ENCODE data around the gene CCT6B.

The CCT6B gene

DNA sequence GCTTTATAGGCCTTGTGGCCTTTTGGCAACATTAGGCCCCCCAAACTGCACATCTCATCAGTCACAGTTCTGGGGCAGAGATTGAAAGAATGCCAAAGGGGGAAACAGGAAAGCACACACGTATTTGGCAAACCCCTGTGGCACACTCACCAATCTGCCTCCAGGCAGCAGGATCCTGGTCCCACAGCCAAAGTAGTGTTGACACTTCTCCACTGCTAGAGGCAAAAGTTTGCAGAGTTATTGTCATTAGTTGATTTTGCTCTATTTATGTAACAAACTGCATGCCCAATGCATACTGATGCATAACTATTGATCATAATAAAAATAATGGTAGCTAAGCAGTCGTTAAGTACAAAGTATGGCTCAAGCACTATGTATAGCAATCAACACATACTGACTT is 45.1 kb downstream of the CCT6B start:
- Histone ChIP-seq H3K36me3 (ENCODE audit: control insufficient read depth, insufficient read depth, low read length) (no peaks in the 10 kb centered on the region), H3K9me3 (ENCODE audit: control insufficient read depth, insufficient read depth, low read length) (no peaks in the 10 kb centered on the region), H3K4me3 (ENCODE audit: low read depth, low read length) (no peak overlapping the region), H3K4me1 (ENCODE audit: control insufficient read depth, insufficient read depth, low read length) (no peaks in the 10 kb centered on the region), H3K9ac (ENCODE audit: low read depth, low read length) (no peak overlapping the region), H3K27ac (ENCODE audit: low read depth, low read length) (no peak overlapping the region), H3K27me3 (ENCODE audit: control insufficient read depth, insufficient read depth, low read length) (no peaks in the 10 kb centered on the region)

DNA sequence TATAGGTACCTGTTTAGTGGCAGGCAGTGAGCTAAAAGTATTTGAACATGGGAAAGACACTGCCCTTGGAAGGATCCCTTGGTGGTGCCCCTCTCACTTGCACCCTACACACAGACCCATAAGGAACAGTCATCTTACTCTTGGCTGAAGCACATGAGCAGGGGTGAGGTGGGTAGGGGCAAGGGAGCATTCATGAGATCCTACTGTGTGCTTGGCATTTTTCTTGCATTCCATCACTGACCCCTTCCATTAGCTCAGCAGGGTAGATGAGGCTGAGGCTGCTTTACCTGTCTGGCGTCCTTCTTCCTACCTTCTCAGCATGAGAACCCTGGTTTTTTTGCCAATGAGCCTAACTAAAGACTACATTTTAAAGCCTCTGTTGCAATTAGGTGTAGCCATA is 48.3 kb downstream of the CCT6B start:
- Histone ChIP-seq H3K4me1 (ENCODE audit: control insufficient read depth, insufficient read depth, low read length) (no peaks in the 10 kb centered on the region), H3K27me3 (ENCODE audit: control insufficient read depth, insufficient read depth, low read length) (no peaks in the 10 kb centered on the region), H3K9ac (ENCODE audit: low read depth, low read length) (no peak overlapping the region), H3K27ac (ENCODE audit: low read depth, low read length) (peak overlapping the region; percentile 16), H3K4me3 (ENCODE audit: low read depth, low read length) (no peak overlapping the region), H3K36me3 (ENCODE audit: control insufficient read depth, insufficient read depth, low read length) (no peaks in the 10 kb centered on the region), H3K9me3 (ENCODE audit: control insufficient read depth, insufficient read depth, low read length) (no peaks in the 10 kb centered on the region)

DNA sequence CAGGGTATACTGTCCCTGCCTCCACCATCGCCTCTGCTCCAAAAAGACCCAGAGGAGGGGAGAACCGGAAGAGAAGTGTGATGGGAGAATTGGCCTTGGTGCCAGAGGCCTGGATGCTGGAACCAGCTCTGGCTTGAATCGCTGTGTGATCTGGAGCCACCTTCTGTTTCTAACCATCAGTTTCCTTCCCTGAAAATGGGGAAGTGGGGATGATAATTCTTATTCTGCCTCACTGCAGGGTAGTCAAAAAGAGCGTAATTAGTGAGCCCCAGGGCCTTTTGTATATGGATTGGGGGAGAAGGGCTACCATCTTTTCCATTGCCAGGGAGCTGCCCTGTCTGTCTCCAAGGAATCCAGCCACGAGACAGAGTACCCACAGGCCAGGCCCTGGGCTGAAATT is 52.2 kb downstream of the CCT6B start:
- Histone ChIP-seq H3K9ac (ENCODE audit: low read depth, low read length) (no peak overlapping the region), H3K36me3 (ENCODE audit: control insufficient read depth, insufficient read depth, low read length) (no peaks in the 10 kb centered on the region), H3K4me3 (ENCODE audit: low read depth, low read length) (no peak overlapping the region), H3K4me1 (ENCODE audit: control insufficient read depth, insufficient read depth, low read length) (no peaks in the 10 kb centered on the region), H3K9me3 (ENCODE audit: control insufficient read depth, insufficient read depth, low read length) (no peaks in the 10 kb centered on the region), H3K27me3 (ENCODE audit: control insufficient read depth, insufficient read depth, low read length) (no peaks in the 10 kb centered on the region), H3K27ac (ENCODE audit: low read depth, low read length) (no peak overlapping the region)

DNA sequence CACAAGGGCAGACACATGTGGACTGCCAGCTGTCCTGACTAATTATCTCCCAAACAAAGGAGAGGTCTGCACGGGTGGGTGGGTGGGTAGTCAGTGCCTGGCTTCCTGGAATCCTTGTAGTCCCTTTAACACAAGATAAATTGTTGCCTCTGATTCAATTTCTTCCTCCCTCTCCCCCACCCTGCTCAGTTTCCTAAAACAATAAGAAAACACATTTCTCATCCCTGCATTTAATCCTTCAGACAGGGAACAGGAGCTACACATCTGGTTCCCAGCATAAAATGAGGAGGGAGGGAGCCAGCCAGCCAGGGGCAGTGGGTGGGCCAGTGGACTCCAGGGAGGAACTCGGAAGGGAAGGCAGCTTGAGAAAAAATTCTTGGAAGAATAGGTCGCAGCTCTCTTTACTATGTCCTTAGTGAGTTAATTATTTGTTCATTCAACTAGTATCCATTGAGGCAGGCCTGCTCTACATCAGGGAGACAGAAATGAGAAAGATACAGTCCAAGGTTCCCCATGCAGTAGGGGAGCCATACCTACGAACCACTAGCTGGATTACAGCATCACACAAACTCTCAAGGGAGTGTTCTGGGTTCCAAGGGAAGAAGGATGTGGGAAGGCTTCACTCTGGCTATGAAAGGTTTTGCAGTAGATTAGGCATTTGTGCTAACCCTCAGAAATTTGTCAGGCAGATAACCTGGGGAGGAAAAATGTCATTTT is 58.3 kb downstream of the CCT6B start:
- H3K4me3 ChIP-seq (ENCODE audit: low read depth, low read length) = no peak overlapping the region
- H3K27ac ChIP-seq (ENCODE audit: low read depth, low read length) = no peak overlapping the region
- no peaks in the 10 kb centered on the region for H3K36me3 ChIP-seq (ENCODE audit: control insufficient read depth, insufficient read depth, low read length)
- no peaks in the 10 kb centered on the region for H3K27me3 ChIP-seq (ENCODE audit: control insufficient read depth, insufficient read depth, low read length)
- no peak overlapping the region for H3K9ac ChIP-seq (ENCODE audit: low read depth, low read length)
- H3K4me1 ChIP-seq (ENCODE audit: control insufficient read depth, insufficient read depth, low read length) = no peaks in the 10 kb centered on the region
- H3K9me3 ChIP-seq (ENCODE audit: control insufficient read depth, insufficient read depth, low read length) = no peaks in the 10 kb centered on the region

DNA sequence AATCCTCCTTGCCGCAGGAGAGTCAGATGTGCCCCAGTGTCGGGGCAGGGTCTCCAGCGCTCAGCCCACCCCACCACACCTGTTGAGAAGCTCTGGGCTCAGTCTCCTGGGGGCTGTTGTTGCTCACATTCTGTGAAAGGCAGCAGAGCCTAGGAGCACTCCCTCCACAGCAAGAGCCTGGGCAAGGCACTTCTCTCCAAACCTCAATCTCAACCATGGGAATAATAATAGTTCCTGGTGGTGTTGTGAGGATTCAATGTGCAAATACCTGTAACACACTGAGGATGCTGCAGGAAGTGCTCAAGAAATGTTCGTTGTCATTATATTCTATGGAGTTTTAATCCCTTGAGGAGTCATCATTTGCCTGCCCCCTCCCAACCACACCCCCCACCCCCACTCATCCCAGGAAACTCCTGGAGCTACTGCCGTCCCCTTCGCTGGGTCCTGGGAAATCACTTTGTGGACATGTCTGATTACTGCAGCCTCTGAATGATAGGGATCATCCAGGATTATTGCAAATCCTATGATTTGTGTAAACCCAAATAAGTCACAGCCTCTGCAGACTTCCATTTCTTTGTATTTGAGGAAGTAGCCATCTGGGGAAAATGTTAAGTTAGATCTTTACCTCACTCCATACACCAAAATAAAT is 61.5 kb downstream of the CCT6B start:
- H3K4me1 ChIP-seq (ENCODE audit: control insufficient read depth, insufficient read depth, low read length) = no peaks in the 10 kb centered on the region
- H3K9ac ChIP-seq (ENCODE audit: low read depth, low read length) = no peak overlapping the region
- no peaks in the 10 kb centered on the region for H3K9me3 ChIP-seq (ENCODE audit: control insufficient read depth, insufficient read depth, low read length)
- H3K27me3 ChIP-seq (ENCODE audit: control insufficient read depth, insufficient read depth, low read length) = no peaks in the 10 kb centered on the region
- no peak overlapping the region for H3K4me3 ChIP-seq (ENCODE audit: low read depth, low read length)
- no peaks in the 10 kb centered on the region for H3K36me3 ChIP-seq (ENCODE audit: control insufficient read depth, insufficient read depth, low read length)
- no peak overlapping the region for H3K27ac ChIP-seq (ENCODE audit: low read depth, low read length)

DNA sequence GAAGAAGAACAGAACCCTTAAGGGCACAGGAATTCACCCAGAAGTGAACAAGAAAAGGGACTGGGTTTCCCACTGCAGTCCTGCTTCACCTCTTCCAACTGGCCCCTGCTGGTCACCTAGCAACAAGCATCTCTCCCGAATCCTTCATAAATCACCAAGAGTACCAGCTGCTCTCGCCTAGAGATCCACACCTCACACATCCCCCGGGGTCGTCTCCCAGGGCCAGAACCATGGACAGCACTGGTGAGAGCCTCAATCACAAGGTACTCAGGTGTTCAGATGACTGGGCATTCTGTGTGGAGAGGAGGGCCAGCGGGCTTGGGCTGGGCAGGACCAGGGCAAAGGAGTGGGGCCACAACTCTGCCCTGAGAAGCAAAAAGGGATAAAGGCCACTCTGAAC is 65.9 kb downstream of the CCT6B start:
- Histone ChIP-seq H3K9ac (ENCODE audit: low read depth, low read length) (no peak overlapping the region), H3K36me3 (ENCODE audit: control insufficient read depth, insufficient read depth, low read length) (no peaks in the 10 kb centered on the region), H3K27ac (ENCODE audit: low read depth, low read length) (no peak overlapping the region), H3K4me3 (ENCODE audit: low read depth, low read length) (no peak overlapping the region), H3K27me3 (ENCODE audit: control insufficient read depth, insufficient read depth, low read length) (no peaks in the 10 kb centered on the region), H3K9me3 (ENCODE audit: control insufficient read depth, insufficient read depth, low read length) (no peaks in the 10 kb centered on the region), H3K4me1 (ENCODE audit: control insufficient read depth, insufficient read depth, low read length) (no peaks in the 10 kb centered on the region)

DNA sequence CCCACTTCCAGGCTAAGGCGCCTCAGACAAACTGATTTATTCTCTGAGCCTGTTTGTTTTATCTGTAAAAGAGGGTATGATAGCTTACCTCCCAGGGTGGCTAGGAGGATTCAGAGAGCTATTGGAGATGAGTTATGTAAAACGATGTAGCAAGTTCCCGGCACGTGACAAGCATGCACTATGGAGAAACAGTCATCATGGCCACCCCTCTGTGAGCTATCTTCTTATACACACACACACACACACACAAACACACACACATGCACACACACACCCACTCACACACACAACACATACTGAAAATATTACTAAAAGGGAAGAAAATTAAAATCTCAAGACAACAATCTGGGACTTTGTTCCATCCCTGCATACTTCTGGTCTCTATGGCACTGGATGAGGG is 66.3 kb downstream of the CCT6B start:
- Histone ChIP-seq H3K9ac (ENCODE audit: low read depth, low read length) (no peak overlapping the region), H3K9me3 (ENCODE audit: control insufficient read depth, insufficient read depth, low read length) (no peaks in the 10 kb centered on the region), H3K4me1 (ENCODE audit: control insufficient read depth, insufficient read depth, low read length) (no peaks in the 10 kb centered on the region), H3K4me3 (ENCODE audit: low read depth, low read length) (no peak overlapping the region), H3K27ac (ENCODE audit: low read depth, low read length) (no peak overlapping the region), H3K36me3 (ENCODE audit: control insufficient read depth, insufficient read depth, low read length) (no peaks in the 10 kb centered on the region), H3K27me3 (ENCODE audit: control insufficient read depth, insufficient read depth, low read length) (no peaks in the 10 kb centered on the region)

DNA sequence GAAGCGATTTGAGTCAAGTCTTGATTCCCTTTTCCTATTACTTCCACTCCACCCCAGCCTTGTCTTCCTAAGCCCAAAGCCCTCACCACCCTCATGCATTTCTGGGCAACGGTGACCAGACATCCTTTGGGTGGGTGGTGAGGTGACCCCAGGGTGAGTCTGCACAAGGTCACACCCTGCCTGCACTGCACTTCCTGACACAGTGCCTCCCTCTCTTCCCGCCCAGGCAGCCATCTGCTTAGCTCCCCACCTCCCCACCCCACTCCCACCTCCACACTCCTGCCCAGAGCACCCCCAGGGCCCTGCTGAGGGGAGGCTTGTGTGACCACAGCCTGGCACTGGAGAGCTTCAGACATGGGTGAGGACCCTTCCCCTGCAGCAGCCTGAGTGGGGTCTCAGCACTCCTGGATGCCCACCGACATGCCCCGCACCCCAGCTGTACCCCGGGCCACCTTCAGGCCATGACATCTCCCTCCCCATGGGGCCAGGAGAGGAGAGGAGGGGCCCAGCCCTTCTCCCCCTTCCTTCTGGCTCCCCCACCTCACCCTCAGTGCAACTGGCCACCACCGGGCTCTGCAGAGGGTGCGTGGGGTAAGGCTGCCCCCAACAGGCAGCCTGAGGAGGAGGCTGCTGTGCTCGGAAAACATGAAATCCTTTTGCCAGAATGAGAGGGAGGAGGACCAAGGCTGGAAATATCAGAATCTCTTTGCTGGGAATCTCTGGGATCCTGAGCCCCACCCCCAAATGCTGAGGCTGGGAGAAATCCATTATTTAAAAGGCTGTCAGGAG is 68.6 kb downstream of the CCT6B start:
- Histone ChIP-seq H3K9me3 (ENCODE audit: control insufficient read depth, insufficient read depth, low read length) (no peaks in the 10 kb centered on the region), H3K36me3 (ENCODE audit: control insufficient read depth, insufficient read depth, low read length) (no peaks in the 10 kb centered on the region), H3K9ac (ENCODE audit: low read depth, low read length) (no peak overlapping the region), H3K4me1 (ENCODE audit: control insufficient read depth, insufficient read depth, low read length) (no peaks in the 10 kb centered on the region), H3K4me3 (ENCODE audit: low read depth, low read length) (no peak overlapping the region), H3K27me3 (ENCODE audit: control insufficient read depth, insufficient read depth, low read length) (no peaks in the 10 kb centered on the region; the same call in 1 of the 2 replicates), H3K27ac (ENCODE audit: low read depth, low read length) (no peak overlapping the region)

DNA sequence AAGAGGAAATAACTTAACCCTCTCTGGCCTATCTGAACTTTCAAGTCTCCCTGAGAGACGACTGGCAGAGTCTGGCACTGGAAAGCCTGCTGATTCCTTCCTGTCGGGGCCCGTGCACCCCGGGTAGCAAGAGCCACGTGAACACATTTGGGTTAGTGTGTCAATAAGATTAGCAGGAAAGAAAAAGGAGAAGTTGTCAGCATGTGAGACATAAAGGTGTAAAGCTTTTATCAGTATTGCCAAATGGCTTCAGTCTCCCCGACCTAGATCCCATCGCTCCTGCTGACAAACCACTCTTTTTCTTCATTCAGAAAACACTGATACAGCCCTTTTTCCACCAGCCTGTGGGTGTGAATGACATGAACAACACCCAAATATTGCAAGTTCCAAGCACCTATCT is 74.4 kb downstream of the CCT6B start:
- no peaks in the 10 kb centered on the region for H3K36me3 ChIP-seq (ENCODE audit: control insufficient read depth, insufficient read depth, low read length)
- H3K4me3 ChIP-seq (ENCODE audit: low read depth, low read length) = no peak overlapping the region
- H3K9ac ChIP-seq (ENCODE audit: low read depth, low read length) = no peak overlapping the region
- H3K27ac ChIP-seq (ENCODE audit: low read depth, low read length) = no peak overlapping the region
- H3K27me3 ChIP-seq (ENCODE audit: control insufficient read depth, insufficient read depth, low read length) = no peaks in the 10 kb centered on the region; the same call in 1 of the 2 replicates
- H3K4me1 ChIP-seq (ENCODE audit: control insufficient read depth, insufficient read depth, low read length) = peaks cover 17% of the 10 kb centered on the region; the same call in 1 of the 2 replicates
- no peaks in the 10 kb centered on the region for H3K9me3 ChIP-seq (ENCODE audit: control insufficient read depth, insufficient read depth, low read length)

DNA sequence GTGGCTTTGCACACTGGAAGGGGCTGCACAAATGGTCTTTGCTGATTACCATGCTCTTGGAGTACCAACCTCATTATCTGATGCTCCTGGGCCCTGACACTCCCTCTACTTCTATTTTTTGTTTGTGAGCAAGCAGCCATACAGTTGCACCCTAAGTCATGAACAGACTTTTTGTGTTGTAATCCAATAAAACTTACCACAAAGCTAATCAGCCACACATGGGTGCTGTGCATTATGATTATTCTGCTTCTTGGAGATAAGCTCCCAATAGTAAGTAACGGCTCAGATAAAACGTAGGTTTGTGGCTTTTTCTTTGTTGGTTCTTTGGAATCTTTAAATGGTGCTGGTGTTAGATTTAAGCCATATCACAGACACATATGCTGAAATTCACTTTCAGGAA is 76.2 kb downstream of the CCT6B start:
- Histone ChIP-seq H3K4me1 (ENCODE audit: control insufficient read depth, insufficient read depth, low read length) (peaks cover 17% of the 10 kb centered on the region; the same call in 1 of the 2 replicates), H3K9me3 (ENCODE audit: control insufficient read depth, insufficient read depth, low read length) (no peaks in the 10 kb centered on the region), H3K9ac (ENCODE audit: low read depth, low read length) (no peak overlapping the region), H3K36me3 (ENCODE audit: control insufficient read depth, insufficient read depth, low read length) (no peaks in the 10 kb centered on the region), H3K4me3 (ENCODE audit: low read depth, low read length) (no peak overlapping the region), H3K27ac (ENCODE audit: low read depth, low read length) (no peak overlapping the region), H3K27me3 (ENCODE audit: control insufficient read depth, insufficient read depth, low read length) (no peaks in the 10 kb centered on the region; the same call in 1 of the 2 replicates)

DNA sequence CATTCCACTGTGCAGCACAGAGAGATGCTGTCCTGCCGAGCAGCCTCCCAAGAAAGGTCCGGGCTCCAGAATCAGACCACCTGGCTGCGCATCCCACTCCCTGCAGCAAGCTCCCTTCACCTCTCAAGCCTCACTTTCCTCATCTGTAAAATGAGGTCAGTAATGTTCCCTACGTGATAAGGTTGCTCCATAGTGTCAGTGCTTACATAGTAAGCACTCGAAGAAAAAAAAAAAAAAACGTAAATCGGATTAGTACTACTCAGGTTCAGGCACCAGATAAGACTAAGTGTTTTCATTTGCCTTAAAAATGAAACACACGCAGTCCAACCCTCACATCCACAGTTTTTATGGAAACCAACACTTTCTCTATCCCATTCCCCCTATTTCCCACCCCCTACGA is 76.7 kb downstream of the CCT6B start:
- no peaks in the 10 kb centered on the region for H3K36me3 ChIP-seq (ENCODE audit: control insufficient read depth, insufficient read depth, low read length)
- H3K9me3 ChIP-seq (ENCODE audit: control insufficient read depth, insufficient read depth, low read length) = no peaks in the 10 kb centered on the region
- H3K9ac ChIP-seq (ENCODE audit: low read depth, low read length) = no peak overlapping the region
- H3K27ac ChIP-seq (ENCODE audit: low read depth, low read length) = no peak overlapping the region
- no peak overlapping the region for H3K4me3 ChIP-seq (ENCODE audit: low read depth, low read length)
- H3K27me3 ChIP-seq (ENCODE audit: control insufficient read depth, insufficient read depth, low read length) = no peaks in the 10 kb centered on the region; the same call in 1 of the 2 replicates
- peaks cover 17% of the 10 kb centered on the region; the same call in 1 of the 2 replicates for H3K4me1 ChIP-seq (ENCODE audit: control insufficient read depth, insufficient read depth, low read length)
